CD4-positive, alpha-beta T cell treated with Interleukin-17A for 1 hour (primary cell): ENCODE measurements around the gene SPG11.
"Not testable (repeated sequence)": the region's sequence is repeated elsewhere in the genome, so short reads cannot be mapped to it uniquely, and the experiment has no call there.

Experiments used
- DNase-seq: peaks from one replicate; pipeline ENCODE4 v3.0.0-alpha.2; 2020

The SPG11 gene, protein sequence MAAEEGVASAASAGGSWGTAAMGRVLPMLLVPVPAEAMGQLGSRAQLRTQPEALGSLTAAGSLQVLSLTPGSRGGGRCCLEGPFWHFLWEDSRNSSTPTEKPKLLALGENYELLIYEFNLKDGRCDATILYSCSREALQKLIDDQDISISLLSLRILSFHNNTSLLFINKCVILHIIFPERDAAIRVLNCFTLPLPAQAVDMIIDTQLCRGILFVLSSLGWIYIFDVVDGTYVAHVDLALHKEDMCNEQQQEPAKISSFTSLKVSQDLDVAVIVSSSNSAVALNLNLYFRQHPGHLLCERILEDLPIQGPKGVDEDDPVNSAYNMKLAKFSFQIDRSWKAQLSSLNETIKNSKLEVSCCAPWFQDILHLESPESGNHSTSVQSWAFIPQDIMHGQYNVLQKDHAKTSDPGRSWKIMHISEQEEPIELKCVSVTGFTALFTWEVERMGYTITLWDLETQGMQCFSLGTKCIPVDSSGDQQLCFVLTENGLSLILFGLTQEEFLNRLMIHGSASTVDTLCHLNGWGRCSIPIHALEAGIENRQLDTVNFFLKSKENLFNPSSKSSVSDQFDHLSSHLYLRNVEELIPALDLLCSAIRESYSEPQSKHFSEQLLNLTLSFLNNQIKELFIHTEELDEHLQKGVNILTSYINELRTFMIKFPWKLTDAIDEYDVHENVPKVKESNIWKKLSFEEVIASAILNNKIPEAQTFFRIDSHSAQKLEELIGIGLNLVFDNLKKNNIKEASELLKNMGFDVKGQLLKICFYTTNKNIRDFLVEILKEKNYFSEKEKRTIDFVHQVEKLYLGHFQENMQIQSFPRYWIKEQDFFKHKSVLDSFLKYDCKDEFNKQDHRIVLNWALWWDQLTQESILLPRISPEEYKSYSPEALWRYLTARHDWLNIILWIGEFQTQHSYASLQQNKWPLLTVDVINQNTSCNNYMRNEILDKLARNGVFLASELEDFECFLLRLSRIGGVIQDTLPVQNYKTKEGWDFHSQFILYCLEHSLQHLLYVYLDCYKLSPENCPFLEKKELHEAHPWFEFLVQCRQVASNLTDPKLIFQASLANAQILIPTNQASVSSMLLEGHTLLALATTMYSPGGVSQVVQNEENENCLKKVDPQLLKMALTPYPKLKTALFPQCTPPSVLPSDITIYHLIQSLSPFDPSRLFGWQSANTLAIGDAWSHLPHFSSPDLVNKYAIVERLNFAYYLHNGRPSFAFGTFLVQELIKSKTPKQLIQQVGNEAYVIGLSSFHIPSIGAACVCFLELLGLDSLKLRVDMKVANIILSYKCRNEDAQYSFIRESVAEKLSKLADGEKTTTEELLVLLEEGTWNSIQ (N-terminal part only)

DNA sequence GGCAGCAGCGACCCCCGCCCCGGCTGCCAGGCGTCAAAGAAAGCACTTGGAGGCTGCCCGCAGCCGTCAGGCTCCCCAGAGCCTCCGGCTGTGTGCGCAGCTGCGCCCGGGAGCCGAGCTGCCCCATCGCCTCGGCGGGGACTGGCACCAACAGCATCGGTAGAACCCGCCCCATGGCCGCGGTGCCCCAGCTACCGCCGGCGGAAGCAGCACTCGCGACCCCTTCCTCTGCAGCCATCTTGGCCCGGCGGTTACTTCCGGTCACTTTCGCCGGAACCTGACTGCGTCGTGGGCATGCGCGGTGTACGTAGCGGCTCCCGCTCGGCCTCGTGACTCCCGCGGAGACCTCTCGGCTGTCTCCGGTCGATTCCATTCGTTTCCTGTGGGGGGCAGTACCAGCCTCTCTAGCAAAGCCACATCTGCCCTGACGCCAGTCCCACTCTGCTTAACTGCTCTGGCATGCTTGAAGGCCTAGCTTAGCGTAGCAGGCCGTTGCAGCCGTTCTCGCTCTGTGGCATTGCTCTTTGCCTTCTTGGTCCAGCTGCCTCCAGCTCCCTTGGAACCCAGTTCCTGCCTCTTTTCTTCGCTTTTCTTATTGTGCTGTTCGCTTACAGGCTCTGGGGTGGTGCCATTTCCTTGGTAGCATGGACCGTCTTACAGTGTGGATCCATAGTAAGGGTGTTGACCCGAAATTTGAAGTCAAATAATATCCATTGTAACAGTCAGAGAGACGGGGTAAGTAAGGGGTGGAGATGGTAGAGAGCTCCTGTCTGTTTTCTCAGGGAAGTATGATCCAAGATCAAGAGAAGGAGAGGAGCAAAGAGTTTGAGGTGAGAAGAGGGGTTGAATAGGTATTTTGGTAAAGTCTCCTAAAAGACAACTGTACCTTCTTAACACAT, at the start of gene SPG11:
TSS of gene SPG11 (minus strand) at position 253 of the 899 bp plus-strand sequence. CDS start at position 238, 15 bp downstream.
- DNase-seq: peak; percentile 99

GRCh38 chr15:44712346-44713005, 49.0 kb upstream of the SPG11 start:
- peak; percentile 87 for DNase-seq

- peak; percentile 78 for DNase-seq
Measured at GRCh38 chr15:44711743-44712345, 48.4 kb upstream of the SPG11 start.

DNA sequence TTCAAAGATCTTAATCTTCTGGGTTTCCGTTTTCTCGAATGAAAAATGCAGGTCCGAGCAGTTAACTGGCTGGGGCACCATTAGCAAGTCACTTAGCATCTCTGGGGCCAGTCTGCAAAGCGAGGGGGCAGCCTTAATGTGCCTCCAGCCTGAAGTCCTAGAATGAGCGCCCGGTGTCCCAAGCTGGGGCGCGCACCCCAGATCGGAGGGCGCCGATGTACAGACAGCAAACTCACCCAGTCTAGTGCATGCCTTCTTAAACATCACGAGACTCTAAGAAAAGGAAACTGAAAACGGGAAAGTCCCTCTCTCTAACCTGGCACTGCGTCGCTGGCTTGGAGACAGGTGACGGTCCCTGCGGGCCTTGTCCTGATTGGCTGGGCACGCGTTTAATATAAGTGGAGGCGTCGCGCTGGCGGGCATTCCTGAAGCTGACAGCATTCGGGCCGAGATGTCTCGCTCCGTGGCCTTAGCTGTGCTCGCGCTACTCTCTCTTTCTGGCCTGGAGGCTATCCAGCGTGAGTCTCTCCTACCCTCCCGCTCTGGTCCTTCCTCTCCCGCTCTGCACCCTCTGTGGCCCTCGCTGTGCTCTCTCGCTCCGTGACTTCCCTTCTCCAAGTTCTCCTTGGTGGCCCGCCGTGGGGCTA, 47.8 kb upstream of the SPG11 start, which contains the start of the genes B2M and PATL2:
TSS of gene B2M (plus strand) at position 422 of the 647 bp plus-strand sequence. CDS start at position 452, 30 bp downstream.
TSS of gene PATL2 (minus strand) at position 228 of the 647 bp plus-strand sequence. CDS start 34,833 bp downstream, outside the sequence.
- DNase-seq: peak; percentile 99

- DNase-seq: peak; percentile 80
Measured at GRCh38 chr15:44710236-44711095, 47.0 kb upstream of the SPG11 start.

- DNase-seq: no peak
Measured at GRCh38 chr15:44706946-44707636, 43.6 kb upstream of the SPG11 start.

DNA sequence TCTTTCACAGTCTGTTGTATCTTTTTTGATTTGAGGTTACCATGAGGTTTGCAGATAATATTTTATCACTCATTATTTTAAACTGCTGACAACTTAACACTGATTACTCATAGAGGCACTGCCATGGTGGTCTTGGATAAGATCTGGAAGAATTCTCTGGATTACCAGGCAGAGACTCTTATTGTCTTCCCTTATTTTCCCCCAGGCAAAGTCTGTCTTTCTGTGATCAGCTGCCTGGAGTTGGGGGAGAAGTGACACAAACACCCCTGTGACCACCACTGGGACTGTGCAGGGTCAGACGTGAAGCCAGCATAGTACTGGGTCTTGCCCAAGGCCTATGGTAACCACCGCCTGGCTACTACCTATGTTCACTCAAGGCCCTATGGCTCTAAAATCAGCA, 42.9 kb upstream of the SPG11 start:
- no peak for DNase-seq

DNA sequence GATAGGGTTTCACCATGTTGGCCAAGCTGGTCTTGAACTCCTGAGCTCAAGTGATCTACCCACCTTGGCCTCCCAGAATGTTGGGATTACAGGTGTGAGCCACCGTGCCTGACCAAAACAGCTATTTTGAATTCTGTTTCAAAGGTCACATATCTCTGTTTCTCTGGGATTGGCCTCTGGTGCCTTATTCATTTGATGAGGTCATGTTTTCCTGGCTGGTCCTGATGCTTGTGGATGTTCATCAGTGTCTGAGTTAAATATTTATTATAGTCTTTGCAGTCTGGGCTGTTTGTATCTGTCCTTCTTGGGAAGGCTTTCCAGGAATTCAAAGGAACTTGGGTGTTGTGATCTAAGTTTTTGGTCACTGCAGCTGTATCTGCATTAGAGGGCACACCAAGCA, 42.5 kb upstream of the SPG11 start:
- no peak for DNase-seq

GRCh38 chr15:44700676-44701075, 37.2 kb upstream of the SPG11 start:
- DNase-seq: not testable (repeated sequence)

GRCh38 chr15:44698641-44699040, 35.2 kb upstream of the SPG11 start:
- DNase-seq: no peak

DNA sequence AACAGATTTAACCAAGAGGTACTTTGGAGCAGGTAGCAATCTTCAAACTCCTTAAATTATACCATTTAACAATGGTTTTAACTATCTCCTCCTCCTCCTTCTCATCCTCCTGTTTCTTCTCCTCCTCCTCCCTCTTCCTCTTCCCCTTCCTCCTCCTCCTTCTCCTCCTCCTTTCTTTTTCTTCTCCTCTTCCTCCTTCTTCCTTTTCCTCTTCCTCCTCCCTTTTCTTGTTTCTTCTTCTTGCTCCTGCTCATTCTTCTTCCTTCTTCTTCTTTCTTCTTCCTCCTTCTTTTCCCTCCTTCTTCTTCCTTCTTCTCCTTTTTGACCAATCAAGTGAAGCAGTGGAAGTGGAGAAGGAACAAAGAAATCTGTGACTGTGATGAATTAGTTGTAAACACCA, 33.6 kb upstream of the SPG11 start:
- DNase-seq: no peak

DNA sequence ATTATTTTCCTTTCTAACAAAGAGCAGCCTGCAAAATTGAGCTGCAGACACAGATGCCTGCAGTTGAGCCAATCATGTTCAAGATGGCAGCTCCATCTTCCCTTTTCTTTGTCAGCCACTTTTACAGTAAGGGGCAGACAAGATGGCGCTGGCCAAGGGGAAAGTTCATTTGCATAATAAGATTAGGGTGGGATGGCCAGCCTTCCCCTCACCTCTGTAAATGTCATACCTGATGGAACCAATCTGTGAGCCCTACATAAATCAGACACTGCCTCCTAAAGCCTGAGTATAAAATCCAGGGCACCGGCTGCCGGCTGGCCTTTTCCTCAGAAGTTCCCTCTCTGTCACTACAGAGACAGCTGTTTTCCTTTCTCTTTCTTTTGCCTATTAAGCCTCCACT, 31.8 kb upstream of the SPG11 start:
- no peak for DNase-seq

DNA sequence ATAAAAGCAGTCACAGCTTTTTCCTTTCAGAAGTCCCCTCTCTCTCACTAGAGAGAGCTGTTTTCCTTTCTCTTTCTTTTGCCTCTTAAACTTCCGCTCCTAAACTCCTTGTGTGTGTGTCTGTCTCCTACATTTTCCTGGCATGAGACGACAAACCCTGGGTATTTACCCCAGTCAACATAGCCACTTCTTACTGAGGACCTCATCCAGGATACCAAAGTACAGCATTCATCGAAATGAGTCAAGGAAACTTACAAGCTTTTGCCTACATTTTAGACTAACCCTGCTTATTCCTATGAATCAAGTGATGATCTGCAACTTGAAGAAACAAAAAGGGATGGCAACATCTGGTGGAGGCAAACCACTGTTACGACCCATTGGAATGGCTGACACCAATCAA, 31.0 kb upstream of the SPG11 start:
- DNase-seq: no peak

- no peak for DNase-seq
Measured at GRCh38 chr15:44692659-44693058, 29.2 kb upstream of the SPG11 start.

- DNase-seq: peak; percentile 58
Measured at GRCh38 chr15:44690245-44690644, 26.8 kb upstream of the SPG11 start.

GRCh38 chr15:44689318-44689717, 25.9 kb upstream of the SPG11 start:
- not testable (repeated sequence) for DNase-seq

DNA sequence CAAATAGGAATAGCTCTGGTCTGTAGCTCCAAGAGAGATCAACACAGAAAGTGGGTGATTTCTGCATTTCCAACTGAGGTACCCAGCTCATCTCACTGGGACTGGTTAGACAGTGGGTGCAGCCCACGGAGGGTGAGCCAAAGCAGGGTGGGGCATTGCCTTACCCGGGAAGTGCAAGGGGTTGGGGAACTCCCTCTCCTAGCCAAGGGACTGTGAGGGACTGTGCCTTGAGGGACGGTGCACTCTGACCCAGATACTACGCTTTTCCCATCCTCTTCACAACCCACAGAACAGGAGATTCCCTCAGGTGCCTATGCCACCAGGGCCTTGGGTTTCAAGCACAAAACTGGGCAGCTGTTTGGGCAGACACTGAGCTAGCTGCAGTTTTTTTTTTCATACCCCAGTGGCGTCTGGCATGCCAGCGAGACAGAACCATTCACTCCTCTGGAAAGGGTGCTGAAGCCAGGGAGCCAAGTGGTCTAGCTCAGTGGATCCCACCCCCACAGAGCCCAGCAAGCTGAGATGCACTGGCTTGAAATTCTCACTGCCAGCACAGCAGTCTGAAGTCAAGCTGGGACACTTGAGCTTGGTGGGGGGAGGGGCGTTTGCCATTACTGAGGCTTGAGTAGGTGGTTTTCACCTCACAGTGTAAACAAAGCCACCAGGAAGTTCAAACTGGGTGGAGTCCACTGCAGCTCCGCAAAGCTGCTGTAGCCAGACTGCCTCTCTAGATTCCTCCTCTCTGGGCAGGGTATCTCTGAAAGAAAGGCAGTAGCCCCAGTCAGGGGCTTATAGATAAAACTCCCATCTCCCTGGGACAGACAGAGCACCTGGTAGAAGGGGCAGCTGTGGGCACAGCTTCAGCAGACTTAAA, 19.6 kb upstream of the SPG11 start:
- DNase-seq: peak; percentile 89
